Measurements from ENCODE around the gene NEK8.

The NEK8 gene

DNA sequence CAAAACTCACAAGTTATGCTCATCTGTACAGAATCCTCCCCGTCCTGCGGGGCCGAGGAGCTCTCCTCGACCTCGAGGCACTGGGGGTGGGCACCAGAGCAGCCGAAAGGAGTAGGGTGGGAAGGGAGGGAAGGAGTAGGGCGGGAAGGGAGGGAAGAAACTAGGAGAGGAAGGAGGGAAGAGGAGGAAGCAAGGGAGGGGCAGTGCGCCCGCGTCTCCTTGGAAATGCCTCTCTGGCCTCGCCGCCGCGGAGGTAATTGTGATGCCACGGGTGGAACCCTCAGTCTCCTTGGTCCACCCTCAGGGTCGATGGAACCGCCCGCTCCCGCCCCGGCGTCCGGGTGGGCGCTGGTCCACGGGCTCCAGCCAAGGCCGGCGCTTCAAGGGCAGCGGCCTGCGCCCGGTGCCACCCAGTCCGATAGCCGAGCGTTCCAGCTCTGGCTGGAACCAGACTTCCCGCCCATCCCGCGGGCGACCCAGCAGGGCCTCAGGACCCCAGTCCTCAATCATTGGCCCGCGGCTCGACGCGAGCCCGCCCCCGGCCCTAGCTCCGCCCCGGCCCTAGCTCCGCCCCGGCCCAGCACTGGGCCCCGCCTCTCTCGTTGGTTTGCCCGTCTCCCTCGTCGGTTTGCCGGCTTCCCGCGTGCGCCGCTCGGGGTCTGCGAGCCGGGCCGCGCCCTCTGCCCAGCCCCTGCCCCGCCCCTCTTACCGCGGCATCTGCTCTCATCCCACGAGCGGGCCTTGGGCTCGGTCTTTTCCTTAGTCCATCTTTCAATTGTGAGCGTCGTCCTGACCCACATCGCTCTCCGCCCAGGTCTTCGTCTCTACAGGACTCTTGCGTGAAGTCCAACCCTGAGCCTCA lies 17.5 kb upstream of the NEK8 start:
- H3K27me3 ChIP-seq (ENCODE audit: control insufficient read depth, insufficient read depth, low read length): no peaks in the 10 kb centered on the region
- H3K4me3 ChIP-seq (ENCODE audit: low read length): peak overlapping the region; percentile 67; the same call in 1 of the 2 replicates
- peaks cover 16% of the 10 kb centered on the region for H3K36me3 ChIP-seq (ENCODE audit: control insufficient read depth, insufficient read depth, low read length)
- no peak overlapping the region for H3K27ac ChIP-seq (ENCODE audit: low read length)
- WGBS (ENCODE audit: insufficient coverage, insufficient read length): no CpG with 5 or more reads among the region's 74 CpGs
- peak; percentile 85 for DNase-seq (ENCODE audit: low read depth, low spot score)
- H3K4me1 ChIP-seq (ENCODE audit: control insufficient read depth, insufficient read depth, low read length): peaks cover 4% of the 10 kb centered on the region
- H3K9me3 ChIP-seq (ENCODE audit: control insufficient read depth, insufficient read depth, low read length): no peaks in the 10 kb centered on the region

DNA sequence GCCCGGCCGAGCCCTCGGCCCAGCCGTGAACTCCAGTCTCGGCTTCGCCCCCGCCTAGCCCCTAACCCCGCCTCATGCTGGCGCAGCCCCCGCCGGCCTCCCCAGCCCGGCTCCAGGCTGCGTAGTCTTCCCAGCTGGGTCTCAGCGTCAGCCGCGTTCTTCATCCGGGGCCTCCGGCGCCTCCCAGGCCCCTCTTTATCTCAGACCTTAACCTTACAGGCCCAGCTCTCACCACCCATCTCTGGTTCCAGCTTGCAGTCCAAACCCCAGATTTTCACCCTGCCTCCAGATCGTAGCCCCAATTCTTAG lies 16.9 kb upstream of the NEK8 start, which contains the start of gene PROCA1:
PROCA1 (minus strand) TSS at position 166 of the 309 bp plus-strand sequence. CDS start 228 bp downstream, outside the sequence.
- peaks cover 16% of the 10 kb centered on the region for H3K36me3 ChIP-seq (ENCODE audit: control insufficient read depth, insufficient read depth, low read length)
- H3K27ac ChIP-seq (ENCODE audit: low read length): no peak within 1 kb of the TSS
- no peak for DNase-seq (ENCODE audit: low read depth, low spot score)
- no peaks in the 10 kb centered on the region for H3K9me3 ChIP-seq (ENCODE audit: control insufficient read depth, insufficient read depth, low read length)
- H3K4me1 ChIP-seq (ENCODE audit: control insufficient read depth, insufficient read depth, low read length): peaks cover 4% of the 10 kb centered on the region
- H3K27me3 ChIP-seq (ENCODE audit: control insufficient read depth, insufficient read depth, low read length): no peaks in the 10 kb centered on the region
- WGBS (ENCODE audit: insufficient coverage, insufficient read length): no CpG with 5 or more reads among the region's 20 CpGs
- peak within 1 kb of the TSS; percentile 67; the same call in 1 of the 2 replicates for H3K4me3 ChIP-seq (ENCODE audit: low read length)

DNA sequence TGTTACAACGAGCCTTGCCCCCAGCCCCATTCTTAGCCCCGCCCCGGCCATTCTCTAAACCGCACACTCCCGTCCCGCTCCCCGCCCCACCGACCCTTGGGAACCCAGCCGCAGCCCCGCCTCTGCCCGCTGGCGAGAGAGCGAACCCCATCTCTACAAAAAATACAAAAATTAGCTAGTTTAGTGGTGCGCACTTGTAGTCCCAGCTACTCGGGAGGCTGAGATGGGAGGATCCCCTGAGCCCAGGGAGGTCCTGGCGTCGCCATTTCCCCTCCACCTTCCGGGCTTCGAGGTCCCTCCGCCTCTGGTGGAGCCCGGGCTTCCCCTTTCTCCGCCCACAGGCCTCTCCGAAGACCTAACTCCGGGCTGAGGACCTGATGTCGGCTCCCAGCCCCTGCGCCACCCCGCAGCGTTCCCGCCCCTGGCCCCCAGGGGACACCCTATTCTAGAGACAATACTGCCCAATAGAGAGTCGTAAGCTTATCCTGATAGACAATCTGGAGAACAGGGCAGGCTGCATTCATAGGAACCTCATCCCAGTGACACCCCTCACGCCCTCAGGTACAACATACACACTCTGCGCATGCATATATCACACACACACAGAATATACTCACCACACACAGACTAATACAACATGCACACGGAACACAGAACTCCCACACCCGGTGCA lies 16.4 kb upstream of the NEK8 start:
- Histone ChIP-seq H3K36me3 (ENCODE audit: control insufficient read depth, insufficient read depth, low read length) (peaks cover 16% of the 10 kb centered on the region), H3K4me1 (ENCODE audit: control insufficient read depth, insufficient read depth, low read length) (peaks cover 3% of the 10 kb centered on the region), H3K27me3 (ENCODE audit: control insufficient read depth, insufficient read depth, low read length) (no peaks in the 10 kb centered on the region), H3K4me3 (ENCODE audit: low read length) (peak overlapping the region; percentile 29; the same call in 1 of the 2 replicates), H3K27ac (ENCODE audit: low read length) (no peak overlapping the region), H3K9me3 (ENCODE audit: control insufficient read depth, insufficient read depth, low read length) (no peaks in the 10 kb centered on the region)
- DNase-seq (ENCODE audit: low read depth, low spot score): no peak
- no CpG with 5 or more reads among the region's 34 CpGs for WGBS (ENCODE audit: insufficient coverage, insufficient read length)

DNA sequence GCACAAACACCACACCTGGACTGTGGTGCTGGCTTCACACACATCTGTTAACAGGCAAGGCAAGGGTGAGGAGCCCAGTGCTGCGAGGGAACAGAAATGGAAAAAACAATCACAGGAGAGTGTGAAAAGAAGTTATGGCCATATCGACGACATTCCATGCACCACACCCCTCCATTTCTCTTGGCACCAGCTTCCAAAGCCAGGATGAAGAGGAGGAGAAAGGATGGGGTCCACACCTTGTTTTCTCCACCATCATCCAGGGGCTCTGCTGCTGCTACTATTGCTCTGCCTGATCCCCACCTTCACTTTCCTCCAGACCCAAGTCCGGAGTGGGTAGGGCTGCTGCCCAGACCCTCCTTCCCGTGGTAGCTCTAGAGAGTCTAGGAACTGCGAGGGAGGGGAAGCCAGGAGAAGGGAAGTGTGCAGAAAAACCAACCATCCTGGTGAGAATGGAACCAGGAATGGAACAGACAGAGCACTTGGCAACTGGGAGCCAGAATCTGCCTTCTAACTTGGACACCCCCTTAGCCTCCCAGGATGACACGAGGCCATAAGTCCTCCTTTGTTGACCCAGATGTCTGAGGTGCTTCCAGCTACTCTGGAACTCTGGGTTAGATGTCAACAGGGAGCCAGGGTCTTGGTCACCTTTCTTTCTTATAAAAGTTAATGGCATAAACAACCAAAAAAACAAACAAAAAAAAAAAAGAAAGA lies 15.7 kb upstream of the NEK8 start:
- H3K9me3 ChIP-seq (ENCODE audit: control insufficient read depth, insufficient read depth, low read length): no peaks in the 10 kb centered on the region
- H3K27ac ChIP-seq (ENCODE audit: low read length): no peak overlapping the region
- no peak for DNase-seq (ENCODE audit: low read depth, low spot score)
- peaks cover 16% of the 10 kb centered on the region for H3K36me3 ChIP-seq (ENCODE audit: control insufficient read depth, insufficient read depth, low read length)
- H3K4me3 ChIP-seq (ENCODE audit: low read length): no peak overlapping the region; the same call in 1 of the 2 replicates
- H3K4me1 ChIP-seq (ENCODE audit: control insufficient read depth, insufficient read depth, low read length): peaks cover 3% of the 10 kb centered on the region
- no CpG with 5 or more reads among the region's 7 CpGs for WGBS (ENCODE audit: insufficient coverage, insufficient read length)
- no peaks in the 10 kb centered on the region for H3K27me3 ChIP-seq (ENCODE audit: control insufficient read depth, insufficient read depth, low read length)

DNA sequence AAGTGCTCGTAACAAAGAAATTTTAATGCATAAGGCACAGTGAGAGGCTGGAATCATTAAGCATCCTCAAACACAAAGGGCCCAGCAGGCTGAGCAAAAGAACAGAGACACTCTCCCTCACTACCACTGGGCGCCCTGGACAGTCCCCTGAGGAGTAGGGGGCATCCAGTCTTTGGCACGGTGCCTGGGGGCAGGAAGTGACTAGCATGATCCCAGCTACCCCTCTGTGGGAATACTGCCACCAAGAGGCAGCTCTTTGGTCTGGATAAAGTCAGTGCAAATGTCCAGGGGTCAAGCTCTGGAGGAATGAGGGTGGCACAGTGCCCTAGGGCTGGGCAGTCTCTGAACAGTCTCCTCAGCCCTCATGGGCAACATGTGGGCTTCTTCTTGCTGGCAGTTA lies 14.3 kb upstream of the NEK8 start:
- WGBS (ENCODE audit: insufficient coverage, insufficient read length): no CpG with 5 or more reads among the region's 3 CpGs
- H3K36me3 ChIP-seq (ENCODE audit: control insufficient read depth, insufficient read depth, low read length): peaks cover 16% of the 10 kb centered on the region

DNA sequence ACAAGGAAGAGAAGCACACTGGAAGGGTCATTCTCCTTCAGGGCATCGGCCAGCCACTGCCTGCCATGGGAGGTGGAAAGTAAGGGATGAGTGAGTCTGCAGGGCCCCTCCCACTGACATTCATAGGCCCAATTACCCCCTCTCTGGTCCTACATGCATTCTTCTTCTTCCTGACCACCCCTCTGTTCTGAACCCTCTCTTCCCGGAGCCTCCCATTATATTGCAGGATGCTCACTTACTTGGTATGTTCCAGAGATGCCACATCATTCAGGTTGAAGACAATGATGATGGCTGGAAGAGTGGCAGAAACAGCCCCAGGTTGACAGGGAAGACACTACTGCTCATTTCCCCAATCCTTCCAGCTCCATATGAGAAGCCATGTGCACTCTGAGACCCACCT lies 13.4 kb upstream of the NEK8 start:
- Histone ChIP-seq H3K4me3 (ENCODE audit: low read length) (no peak overlapping the region), H3K4me1 (ENCODE audit: control insufficient read depth, insufficient read depth, low read length) (peaks cover 3% of the 10 kb centered on the region), H3K9me3 (ENCODE audit: control insufficient read depth, insufficient read depth, low read length) (no peaks in the 10 kb centered on the region), H3K36me3 (ENCODE audit: control insufficient read depth, insufficient read depth, low read length) (peaks cover 16% of the 10 kb centered on the region), H3K27ac (ENCODE audit: low read length) (no peak overlapping the region), H3K27me3 (ENCODE audit: control insufficient read depth, insufficient read depth, low read length) (no peaks in the 10 kb centered on the region)
- DNase-seq (ENCODE audit: low read depth, low spot score): no peak
- WGBS (ENCODE audit: insufficient coverage, insufficient read length): no CpG with 5 or more reads among the region's 2 CpGs

More for the DNA sequence above, 14.3 kb upstream of the NEK8 start:
- Histone ChIP-seq H3K4me3 (ENCODE audit: low read length) (no peak overlapping the region), H3K4me1 (ENCODE audit: control insufficient read depth, insufficient read depth, low read length) (peaks cover 3% of the 10 kb centered on the region), H3K27ac (ENCODE audit: low read length) (no peak overlapping the region), H3K27me3 (ENCODE audit: control insufficient read depth, insufficient read depth, low read length) (no peaks in the 10 kb centered on the region), H3K9me3 (ENCODE audit: control insufficient read depth, insufficient read depth, low read length) (no peaks in the 10 kb centered on the region)
- DNase-seq (ENCODE audit: low read depth, low spot score): no peak

DNA sequence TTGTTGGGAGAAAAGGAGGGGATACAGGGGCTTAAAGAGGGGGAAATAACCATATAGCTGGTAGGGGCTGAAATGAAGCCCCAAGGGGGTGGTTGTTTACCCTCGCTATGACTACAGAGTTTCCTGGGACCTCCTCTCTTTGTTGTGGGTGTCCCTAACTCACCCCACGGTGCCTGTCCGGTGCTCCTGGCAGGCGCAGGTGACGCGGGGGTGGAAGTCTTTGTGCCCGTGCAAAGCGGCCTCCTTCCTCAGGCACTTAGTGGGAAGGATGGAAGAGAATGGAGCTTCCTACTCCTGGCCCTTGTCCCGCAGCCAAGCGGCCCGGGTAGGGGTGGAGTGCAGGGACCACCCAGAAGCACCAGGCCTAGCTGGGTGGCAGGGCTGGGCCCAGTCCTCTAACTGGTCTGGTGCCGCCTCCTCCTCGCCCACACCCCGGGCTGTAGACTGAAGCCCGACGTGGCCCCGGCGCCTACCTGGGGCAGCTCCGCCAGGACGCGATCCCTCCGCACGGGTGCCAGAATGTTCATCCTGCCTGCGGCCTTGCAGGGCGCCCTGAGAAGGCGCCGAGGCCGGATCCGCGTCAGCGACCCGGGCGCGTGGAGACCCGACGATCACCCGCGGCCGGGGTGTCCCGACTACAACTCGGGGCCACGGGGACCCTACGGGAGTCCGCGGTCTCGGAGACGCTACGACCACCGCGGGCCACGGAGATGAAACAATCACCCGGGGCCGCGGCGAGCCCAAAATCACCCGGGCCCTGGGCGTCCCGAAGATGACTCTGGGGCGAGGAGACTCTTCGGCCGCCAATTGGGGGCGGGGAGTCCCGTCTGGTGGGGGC lies 11.6 kb upstream of the NEK8 start:
- no peak overlapping the region for H3K27ac ChIP-seq (ENCODE audit: low read length)
- peak overlapping the region; percentile 86 for H3K4me3 ChIP-seq (ENCODE audit: low read length)

DNA sequence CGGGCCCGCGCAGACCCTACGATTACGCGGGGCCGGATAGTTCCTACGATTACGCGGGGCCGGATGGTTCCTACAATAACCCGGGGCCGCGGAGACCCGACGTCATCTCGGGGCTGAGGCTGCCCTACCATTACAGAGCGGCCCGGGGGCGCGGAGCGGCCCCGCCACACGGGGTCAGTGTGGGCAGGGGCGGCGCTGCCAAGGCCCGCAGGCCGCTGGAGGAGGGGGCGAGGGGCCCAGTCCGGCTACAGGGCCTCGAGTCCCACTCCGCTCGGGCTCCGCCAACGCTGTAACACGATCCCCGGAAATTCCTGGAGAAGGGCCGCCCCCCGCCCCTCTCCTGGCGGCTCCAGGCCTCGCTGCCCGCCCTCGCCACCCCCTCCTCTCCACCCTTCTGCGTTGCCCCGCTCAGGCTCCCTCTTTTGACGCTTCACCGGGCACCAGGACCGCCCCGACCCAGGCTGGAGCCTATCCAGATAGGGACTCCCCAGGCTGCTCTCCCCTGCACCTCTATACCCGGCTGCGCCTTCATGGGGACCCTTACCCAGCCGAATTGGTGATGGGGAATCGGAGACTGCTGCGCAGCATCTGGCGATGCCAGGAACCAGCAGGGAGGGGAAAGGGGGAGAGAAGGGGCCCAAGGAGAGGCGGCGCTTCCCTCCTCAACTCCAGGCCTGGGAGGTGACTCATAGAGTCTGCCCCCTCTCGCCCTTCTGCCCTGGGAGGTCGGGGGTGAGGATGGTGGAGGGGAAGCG lies 10.8 kb upstream of the NEK8 start, which contains the start of gene RAB34:
RAB34 (minus strand) TSS at position 291 of the 755 bp plus-strand sequence. CDS start 602 bp downstream, outside the sequence.
- WGBS (ENCODE audit: insufficient coverage, insufficient read length): no CpG with 5 or more reads among the region's 60 CpGs
- peak within 1 kb of the TSS; percentile 38 for H3K27ac ChIP-seq (ENCODE audit: low read length)

More for the DNA sequence above, 11.6 kb upstream of the NEK8 start:
- Histone ChIP-seq H3K27me3 (ENCODE audit: control insufficient read depth, insufficient read depth, low read length) (no peaks in the 10 kb centered on the region), H3K4me1 (ENCODE audit: control insufficient read depth, insufficient read depth, low read length) (peaks cover 3% of the 10 kb centered on the region), H3K36me3 (ENCODE audit: control insufficient read depth, insufficient read depth, low read length) (peaks cover 18% of the 10 kb centered on the region), H3K9me3 (ENCODE audit: control insufficient read depth, insufficient read depth, low read length) (no peaks in the 10 kb centered on the region)
- no CpG with 5 or more reads among the region's 63 CpGs for WGBS (ENCODE audit: insufficient coverage, insufficient read length)
- DNase-seq (ENCODE audit: low read depth, low spot score): no peak

DNA sequence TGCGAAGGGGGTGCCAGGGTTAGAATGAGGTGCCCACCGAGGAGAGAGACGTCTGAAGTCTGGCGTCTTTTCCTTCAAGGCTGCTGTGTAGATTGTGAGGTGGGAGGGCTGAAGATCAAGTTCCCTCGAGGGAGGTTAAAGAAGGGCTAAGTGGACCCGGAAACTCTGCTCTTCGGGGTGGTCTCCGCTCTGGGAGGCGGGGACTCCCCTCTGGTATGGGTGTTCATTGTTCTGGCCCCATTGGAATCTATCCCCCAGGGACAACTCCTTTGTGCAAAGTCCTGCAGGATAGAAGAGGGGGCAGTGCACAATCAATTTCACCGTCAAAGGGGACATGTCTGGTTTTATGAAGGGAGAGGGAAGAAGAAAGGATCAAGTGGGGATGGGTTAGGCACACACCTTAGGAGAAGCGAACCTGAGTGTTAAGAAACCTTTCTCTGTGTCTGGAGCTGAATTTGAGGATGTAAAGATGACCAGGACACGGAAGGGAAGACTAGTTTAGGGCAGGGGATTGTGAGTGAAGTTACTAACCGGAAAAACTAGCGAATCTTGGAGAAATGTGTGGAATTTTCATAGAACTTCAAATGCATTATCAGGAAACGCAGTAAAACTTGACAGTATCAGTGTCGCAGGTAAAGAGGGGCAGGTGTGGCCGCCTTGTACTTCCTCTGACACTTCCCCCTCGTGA lies 10.1 kb upstream of the NEK8 start:
- no peak for DNase-seq (ENCODE audit: low read depth, low spot score)
- peaks cover 31% of the 10 kb centered on the region for H3K36me3 ChIP-seq (ENCODE audit: control insufficient read depth, insufficient read depth, low read length)
- no peaks in the 10 kb centered on the region for H3K27me3 ChIP-seq (ENCODE audit: control insufficient read depth, insufficient read depth, low read length)
- H3K4me3 ChIP-seq (ENCODE audit: low read length): peak overlapping the region; percentile 58; the same call in 1 of the 2 replicates
- no CpG with 5 or more reads among the region's 18 CpGs for WGBS (ENCODE audit: insufficient coverage, insufficient read length)
- H3K9me3 ChIP-seq (ENCODE audit: control insufficient read depth, insufficient read depth, low read length): no peaks in the 10 kb centered on the region
- no peaks in the 10 kb centered on the region for H3K4me1 ChIP-seq (ENCODE audit: control insufficient read depth, insufficient read depth, low read length)
- peak overlapping the region; percentile 38 for H3K27ac ChIP-seq (ENCODE audit: low read length)

More for the DNA sequence above, 10.8 kb upstream of the NEK8 start, which contains the start of gene RAB34:
- no peaks in the 10 kb centered on the region for H3K9me3 ChIP-seq (ENCODE audit: control insufficient read depth, insufficient read depth, low read length)
- DNase-seq (ENCODE audit: low read depth, low spot score): peak; percentile 82
- H3K27me3 ChIP-seq (ENCODE audit: control insufficient read depth, insufficient read depth, low read length): no peaks in the 10 kb centered on the region
- peaks cover 24% of the 10 kb centered on the region for H3K36me3 ChIP-seq (ENCODE audit: control insufficient read depth, insufficient read depth, low read length)
- H3K4me1 ChIP-seq (ENCODE audit: control insufficient read depth, insufficient read depth, low read length): no peaks in the 10 kb centered on the region; the same call in 1 of the 2 replicates
- H3K4me3 ChIP-seq (ENCODE audit: low read length): peak within 1 kb of the TSS; percentile 86
